Frontal cortex (tissue), 4 donors: ENCODE data around the gene CDC42SE1. TPM values are rescaled to one million over a fixed set of nuclear protein-coding genes. Genes with fewer than 3 reads are reported as not detected.

Experiments used
- DNase-seq, 2 donors: peaks; one replicate each; pipeline ENCODE4 v3.0.0; 2012; ENCODE audit warnings: low spot score in 2 of 2
- FAIRE-seq: peaks from 2 replicates; lab custom pipeline; 2012; peaks lifted over from hg19 to GRCh38; lab: Jason Lieb, UNC
- small RNA-seq: library from RNA; depleted of rRNA; stranded (forward); fragments of <200 nt; gene quantifications from one replicate; pipeline ENCODE3, GENCODE V24; 2014
- total RNA-seq: library from RNA; depleted of rRNA; stranded (reverse); fragments of >200 nt; gene quantifications from one replicate; pipeline ENCODE4 v1.2.3, GENCODE V29; 2014
- donor health status: control.
- donor health status: control.
- donor health status: control.

Gene CDC42SE1
- total RNA-seq, 1 donor from 2014 or later, result 31.0 TPM

GRCh38 chr1:151010346-151010726, 49.1 kb downstream of the CDC42SE1 start:
- DNase-seq (no peak), FAIRE-seq (no peak)

- no peak for FAIRE-seq
- DNase-seq, result no peak
Measured at GRCh38 chr1:151009674-151010345, 49.6 kb downstream of the CDC42SE1 start.

- DNase-seq, result no peak
- no peak for FAIRE-seq
Measured at GRCh38 chr1:151009206-151009587, 50.2 kb downstream of the CDC42SE1 start.

- no peak for FAIRE-seq
- peak; percentile 91 to 97 for DNase-seq
Measured at GRCh38 chr1:151008244-151009205, 50.9 kb downstream of the CDC42SE1 start, which contains the start of gene PRUNE1. Gene PRUNE1, plus strand, starts transcription at chr1:151008449. Its CDS starts 184 bp downstream, at chr1:151008633.

- no peak for DNase-seq
- FAIRE-seq, result no peak
Measured at GRCh38 chr1:151007853-151008243, 51.6 kb downstream of the CDC42SE1 start.

GRCh38 chr1:151006327-151007052, 52.9 kb downstream of the CDC42SE1 start, which contains the start of gene MINDY1:
Gene MINDY1, minus strand, starts transcription at chr1:151006902. Its CDS starts 4,285 bp downstream, at chr1:151002617.
- no peak for FAIRE-seq
- peak; percentile 74 for DNase-seq

- DNase-seq (no peak), FAIRE-seq (no peak)
Measured at GRCh38 chr1:151005729-151006319, 53.6 kb downstream of the CDC42SE1 start.

- FAIRE-seq (no peak), DNase-seq (no peak)
Measured at GRCh38 chr1:151003180-151003579, 56.2 kb downstream of the CDC42SE1 start.

GRCh38 chr1:151002611-151003010, 56.8 kb downstream of the CDC42SE1 start:
- DNase-seq (no peak), FAIRE-seq (no peak)

GRCh38 chr1:151002051-151002450, 57.4 kb downstream of the CDC42SE1 start:
- DNase-seq (no peak), FAIRE-seq (no peak)

- FAIRE-seq (no peak), DNase-seq (no peak)
Measured at GRCh38 chr1:151001602-151002001, 57.8 kb downstream of the CDC42SE1 start.

Small RNAs within 50 kb of the gene (small RNA-seq; reads per million reads assigned to genes)
- not detected for gene RNU6-884P

Other genes with a start within 250 kb of the CDC42SE1 start
- 14.7 TPM for gene ARNT, start 183.0 kb downstream of the CDC42SE1 start, total RNA-seq
- not detected for gene CTXND2, start 172.5 kb downstream of the CDC42SE1 start, total RNA-seq
- 62.8 TPM for gene SETDB1, start 133.3 kb downstream of the CDC42SE1 start, total RNA-seq
- 30.2 TPM for gene CERS2, start 84.8 kb downstream of the CDC42SE1 start, total RNA-seq
- under 0.01 TPM for gene ANXA9, start 77.3 kb downstream of the CDC42SE1 start, total RNA-seq
- gene MINDY1, start 52.7 kb downstream of the CDC42SE1 start, total RNA-seq, result 12.2 TPM
- 20.4 TPM for gene PRUNE1, start 51.2 kb downstream of the CDC42SE1 start, total RNA-seq
- gene BNIPL, start 23.0 kb downstream of the CDC42SE1 start, total RNA-seq, result under 0.01 TPM
- 2.0 TPM for gene C1orf56, start 11.9 kb downstream of the CDC42SE1 start, total RNA-seq
- 95.8 TPM for gene MLLT11, start 775 bp upstream of the CDC42SE1 start, total RNA-seq
- 9.4 TPM for gene GABPB2, start 11.1 kb upstream of the CDC42SE1 start, total RNA-seq
- gene SEMA6C, start 87.0 kb upstream of the CDC42SE1 start, total RNA-seq, result 16.7 TPM
- 0.82 TPM for gene TNFAIP8L2, start 97.0 kb upstream of the CDC42SE1 start, total RNA-seq
- gene LYSMD1, start 106.3 kb upstream of the CDC42SE1 start, total RNA-seq, result 24.1 TPM
- 27.3 TPM for gene SCNM1, start 106.5 kb upstream of the CDC42SE1 start, total RNA-seq
- not detected for gene TMOD4, start 116.4 kb upstream of the CDC42SE1 start, total RNA-seq
- 106 TPM for gene VPS72, start 130.6 kb upstream of the CDC42SE1 start, total RNA-seq
- gene PIP5K1A, start 138.9 kb upstream of the CDC42SE1 start, total RNA-seq, result 70.5 TPM
- 110 TPM for gene PSMD4, start 195.1 kb upstream of the CDC42SE1 start, total RNA-seq
- 4.9 TPM for gene ZNF687, start 222.7 kb upstream of the CDC42SE1 start, total RNA-seq